ENCODE data around the gene KLF6. TPM values are rescaled to one million over a fixed set of nuclear protein-coding genes. Genes with fewer than 3 reads are reported as not detected.

Gene KLF6
- total RNA-seq, 1 experiment from 2014 or later = 94.5 TPM

DNA sequence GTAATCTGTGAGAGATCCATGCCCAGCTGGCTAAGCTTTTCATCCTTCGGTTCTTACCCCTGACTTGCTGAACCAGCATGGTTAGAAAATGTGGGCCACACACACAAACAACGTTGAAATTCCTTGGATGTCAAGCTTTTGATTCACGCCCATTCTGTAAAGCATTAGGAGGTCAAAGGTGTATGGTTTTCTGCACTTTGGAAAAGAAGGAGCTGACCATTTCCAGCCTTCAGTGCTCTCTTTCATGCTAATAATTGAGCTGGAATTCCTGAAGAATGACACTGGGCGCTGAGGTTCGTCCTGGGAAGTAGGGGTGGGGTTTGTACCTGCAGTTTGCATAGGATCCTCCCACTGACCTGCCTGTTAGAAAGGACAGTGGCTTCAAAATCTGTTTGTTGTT lies 23.1 kb downstream of the KLF6 start:
- peak overlapping the region; percentile 44; the same call in 1 of the 2 replicates for H3K4me3 ChIP-seq (ENCODE audit: low read length)

DNA sequence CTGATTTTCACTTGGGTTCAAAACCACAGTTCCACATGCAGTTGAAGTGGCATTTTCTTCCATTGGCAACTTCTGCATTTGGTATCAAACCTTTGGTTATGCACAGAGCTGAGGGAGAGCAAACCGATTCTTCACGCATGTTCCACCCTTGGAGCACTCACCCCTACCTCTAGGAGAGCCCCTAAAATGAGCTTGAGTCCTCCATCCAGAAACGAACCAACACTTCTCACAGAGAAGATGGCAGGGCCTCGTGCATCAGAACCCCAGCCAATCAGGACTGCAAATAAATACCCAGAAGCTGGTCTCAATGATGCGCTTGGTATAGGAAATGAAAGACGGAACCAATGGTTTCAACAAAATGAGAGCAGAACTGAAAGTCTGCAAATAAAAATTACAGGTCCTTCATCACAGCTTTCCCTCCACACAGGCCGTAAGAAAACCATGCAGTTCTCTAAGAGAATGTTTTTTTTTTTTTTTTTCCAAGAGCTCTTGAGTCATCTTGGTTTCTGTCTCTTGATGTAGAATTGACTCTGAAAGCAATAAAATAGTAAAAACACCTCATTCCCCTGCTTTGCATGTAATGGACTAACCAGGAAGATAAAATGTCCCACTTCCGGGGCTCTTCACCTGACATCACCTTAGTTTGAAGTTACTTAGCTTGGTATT lies 23.9 kb downstream of the KLF6 start:
- H4K20me1 ChIP-seq (ENCODE audit: low read length) = no peaks in the 10 kb centered on the region
- DNase-seq (peak; percentile 36), ATAC-seq (no peak)
- peak overlapping the region; percentile 96 for H3K9ac ChIP-seq (ENCODE audit: low read length)
- H3K4me1 ChIP-seq (ENCODE audit: insufficient read depth, low read length) = peaks cover 77% of the 10 kb centered on the region
- peaks cover 5% of the 10 kb centered on the region for H3F3A ChIP-seq (ENCODE audit: low read length, unreplicated experiment)
- H3K4me2 ChIP-seq (ENCODE audit: low read length) = peak overlapping the region; percentile 79
- no TSS peak for BruUV-seq (replicated peaks)
- no peak overlapping the region for H2AFZ ChIP-seq (ENCODE audit: low read length)
- TF ChIP-seq EZH2phosphoT487 (IDR thresholded peaks at IDR 0.05; ENCODE audit: borderline replicate concordance, low read length) = no peak
- TF ChIP-seq EZH2 (IDR thresholded peaks at IDR 0.05; ENCODE audit: low read length, unreplicated experiment) = no peak
- TF ChIP-seq, protein P1, sequence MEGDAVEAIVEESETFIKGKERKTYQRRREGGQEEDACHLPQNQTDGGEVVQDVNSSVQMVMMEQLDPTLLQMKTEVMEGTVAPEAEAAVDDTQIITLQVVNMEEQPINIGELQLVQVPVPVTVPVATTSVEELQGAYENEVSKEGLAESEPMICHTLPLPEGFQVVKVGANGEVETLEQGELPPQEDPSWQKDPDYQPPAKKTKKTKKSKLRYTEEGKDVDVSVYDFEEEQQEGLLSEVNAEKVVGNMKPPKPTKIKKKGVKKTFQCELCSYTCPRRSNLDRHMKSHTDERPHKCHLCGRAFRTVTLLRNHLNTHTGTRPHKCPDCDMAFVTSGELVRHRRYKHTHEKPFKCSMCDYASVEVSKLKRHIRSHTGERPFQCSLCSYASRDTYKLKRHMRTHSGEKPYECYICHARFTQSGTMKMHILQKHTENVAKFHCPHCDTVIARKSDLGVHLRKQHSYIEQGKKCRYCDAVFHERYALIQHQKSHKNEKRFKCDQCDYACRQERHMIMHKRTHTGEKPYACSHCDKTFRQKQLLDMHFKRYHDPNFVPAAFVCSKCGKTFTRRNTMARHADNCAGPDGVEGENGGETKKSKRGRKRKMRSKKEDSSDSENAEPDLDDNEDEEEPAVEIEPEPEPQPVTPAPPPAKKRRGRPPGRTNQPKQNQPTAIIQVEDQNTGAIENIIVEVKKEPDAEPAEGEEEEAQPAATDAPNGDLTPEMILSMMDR (conservative IDR thresholded peaks at IDR 0.05; ENCODE audit: low read depth, low read length) = no peak
- H3K9me2 ChIP-seq (replicated peaks; ENCODE audit: low read length) = no peaks in the 10 kb centered on the region
- H3K4me3 ChIP-seq (ENCODE audit: low read length) = no peak overlapping the region
- H3K79me2 ChIP-seq (ENCODE audit: low read length) = no peaks in the 10 kb centered on the region
- no peaks in the 10 kb centered on the region for H3K9me3 ChIP-seq (ENCODE audit: low read length)
- no peaks in the 10 kb centered on the region for H3K36me3 ChIP-seq (ENCODE audit: low read depth, low read length)
- POLR2A ChIA-PET (ENCODE audit: unreplicated experiment) = interaction anchor here (0.6 to 1.3 kb wide), 5 partner anchors 21 to 1849 kb away, joined by 3 to 8 read pairs (median 4); no protein-coding TSS in a partner anchor
- intact Hi-C loops (cut with micrococcal nuclease) = loop anchor here (5.0 kb wide), 2 partner anchors 229 to 294 kb away; no protein-coding TSS in a partner anchor
- CTCF ChIA-PET = interaction anchor here (0.5 kb wide), 1 partner anchor 49 kb away, joined by 16 read pairs; no protein-coding TSS in a partner anchor
- H3K27ac ChIP-seq (ENCODE audit: low read length) = peak overlapping the region; percentile 100
- no peaks in the 10 kb centered on the region for H3K27me3 ChIP-seq (ENCODE audit: low read length)

More for the DNA sequence above, 23.1 kb downstream of the KLF6 start:
- TF ChIP-seq, protein P1 (conservative IDR thresholded peaks at IDR 0.05; ENCODE audit: low read depth, low read length) = no peak
- TF ChIP-seq EZH2 (IDR thresholded peaks at IDR 0.05; ENCODE audit: low read length, unreplicated experiment) = no peak
- TF ChIP-seq EZH2phosphoT487 (IDR thresholded peaks at IDR 0.05; ENCODE audit: borderline replicate concordance, low read length) = no peak
- peaks cover 5% of the 10 kb centered on the region for H3F3A ChIP-seq (ENCODE audit: low read length, unreplicated experiment)
- peak overlapping the region; percentile 100 for H3K27ac ChIP-seq (ENCODE audit: low read length)
- no peaks in the 10 kb centered on the region for H3K36me3 ChIP-seq (ENCODE audit: low read depth, low read length)
- DNase-seq (peak; percentile 83), ATAC-seq (peak; percentile 19)
- no peaks in the 10 kb centered on the region for H3K79me2 ChIP-seq (ENCODE audit: low read length)
- BruUV-seq (replicated peaks) = no TSS peak
- H3K27me3 ChIP-seq (ENCODE audit: low read length) = no peaks in the 10 kb centered on the region
- no peaks in the 10 kb centered on the region for H4K20me1 ChIP-seq (ENCODE audit: low read length)
- H3K4me1 ChIP-seq (ENCODE audit: insufficient read depth, low read length) = peaks cover 78% of the 10 kb centered on the region
- POLR2A ChIA-PET (ENCODE audit: unreplicated experiment) = interaction anchor here (0.5 to 1.3 kb wide), 8 partner anchors 20 to 1848 kb away, joined by 3 to 8 read pairs (median 4); no protein-coding TSS in a partner anchor
- H3K4me2 ChIP-seq (ENCODE audit: low read length) = peak overlapping the region; percentile 79
- H3K9me2 ChIP-seq (replicated peaks; ENCODE audit: low read length) = no peaks in the 10 kb centered on the region
- H3K9ac ChIP-seq (ENCODE audit: low read length) = peak overlapping the region; percentile 96
- H3K9me3 ChIP-seq (ENCODE audit: low read length) = no peaks in the 10 kb centered on the region
- H2AFZ ChIP-seq (ENCODE audit: low read length) = no peak overlapping the region
- CTCF ChIA-PET = no interaction called here
- intact Hi-C loops (cut with micrococcal nuclease) = loop anchor here (5.0 kb wide), 2 partner anchors 230 to 295 kb away; no protein-coding TSS in a partner anchor

DNA sequence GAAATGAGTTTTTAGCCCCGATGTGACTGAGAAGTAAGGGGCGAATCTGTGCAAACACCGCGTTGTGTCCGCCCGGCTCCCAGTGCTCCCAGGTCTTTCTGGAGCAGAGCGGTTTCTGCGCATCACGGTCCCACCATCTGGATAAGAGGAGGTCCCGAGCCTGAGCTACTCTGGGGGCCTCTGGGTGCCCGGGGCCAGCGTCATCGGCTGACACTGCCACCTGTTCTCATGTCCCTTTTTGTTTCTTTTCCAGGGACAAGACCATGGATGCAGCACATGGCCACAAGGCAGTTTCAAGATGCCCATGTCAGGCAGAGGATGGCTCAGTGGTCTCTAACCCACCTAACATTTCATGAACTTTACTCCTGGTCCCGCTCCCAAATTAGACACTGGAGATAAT lies 24.9 kb downstream of the KLF6 start:
- Histone ChIP-seq H2AFZ (ENCODE audit: low read length) (no peak overlapping the region), H3K4me1 (ENCODE audit: insufficient read depth, low read length) (peaks cover 77% of the 10 kb centered on the region), H3K79me2 (ENCODE audit: low read length) (no peaks in the 10 kb centered on the region), H3F3A (ENCODE audit: low read length, unreplicated experiment) (peaks cover 5% of the 10 kb centered on the region), H3K4me3 (ENCODE audit: low read length) (no peak overlapping the region), H3K4me2 (ENCODE audit: low read length) (no peak overlapping the region), H4K20me1 (ENCODE audit: low read length) (no peaks in the 10 kb centered on the region), H3K9me3 (ENCODE audit: low read length) (no peaks in the 10 kb centered on the region), H3K27me3 (ENCODE audit: low read length) (no peaks in the 10 kb centered on the region), H3K9ac (ENCODE audit: low read length) (no peak overlapping the region), H3K36me3 (ENCODE audit: low read depth, low read length) (no peaks in the 10 kb centered on the region), H3K27ac (ENCODE audit: low read length) (peak overlapping the region; percentile 100; the same call in 1 of the 2 replicates), H3K9me2 (replicated peaks; ENCODE audit: low read length) (no peaks in the 10 kb centered on the region)
- TF ChIP-seq, protein P1 (conservative IDR thresholded peaks at IDR 0.05; ENCODE audit: low read depth, low read length) = no peak
- no peak for TF ChIP-seq EZH2phosphoT487 (IDR thresholded peaks at IDR 0.05; ENCODE audit: borderline replicate concordance, low read length)
- ChIA-PET CTCF (no interaction called here), POLR2A (ENCODE audit: unreplicated experiment) (no interaction called here)
- no peak for DNase-seq
- intact Hi-C loops (cut with micrococcal nuclease) = loop anchor here (5.0 kb wide), 2 partner anchors 228 to 293 kb away; no protein-coding TSS in a partner anchor
- no TSS peak for BruUV-seq (replicated peaks)
- no peak for ATAC-seq

Measured in PC-3 (cell line).